H1 (cell line): ENCODE results near the gene ZBTB46. TPM values are rescaled to one million over a fixed set of nuclear protein-coding genes. Genes with fewer than 3 reads are reported as not detected.

ENCODE experiments used
- POLR2A ChIP-seq, 2 experiments: IDR thresholded peaks; 1 replicate in 1 of 2; 2 replicates in 1 of 2; pipeline ENCODE4 v1.6.1; 2011; ENCODE audit warnings: low read depth in 2 of 2, low read length in 2 of 2, mild to moderate bottlenecking in 2 of 2; ENCODE audit errors: control extremely low read depth in 1 of 2
- polyA plus RNA-seq, 7 experiments: library from polyadenylated mRNA; depleted of rRNA in 3 of 7; stranded (reverse) in 5 of 7; unstranded in 2 of 7; fragments of >200 nt in 5 of 7; fragments of 200-250 nt in 2 of 7; gene quantifications; 1 replicate in 5 of 7; 2 replicates in 1 of 7; 4 replicates in 1 of 7; pipeline versions ENCODE4 v1.2.1 to v1.2.3, GENCODE V29; 2011 to 2013; ENCODE audit warnings: missing spikeins in 2 of 7, mixed read lengths in 2 of 7
- total RNA-seq: library from RNA; stranded (reverse); fragmentation: NEBNext Ultra II Directional; extraction: Animal tissue kit (Norgen Biotek cat#: 25700); gene quantifications from 2 replicates; pipeline ENCODE4 v1.2.1, GENCODE V29; 2021

ZBTB46 gene
- total and polyA plus RNA-seq, 2 of the 8 experiments (the other 6 are each of a cell fraction or from before 2014, with no cell fraction given): 6.4 to 22.4 TPM

DNA sequence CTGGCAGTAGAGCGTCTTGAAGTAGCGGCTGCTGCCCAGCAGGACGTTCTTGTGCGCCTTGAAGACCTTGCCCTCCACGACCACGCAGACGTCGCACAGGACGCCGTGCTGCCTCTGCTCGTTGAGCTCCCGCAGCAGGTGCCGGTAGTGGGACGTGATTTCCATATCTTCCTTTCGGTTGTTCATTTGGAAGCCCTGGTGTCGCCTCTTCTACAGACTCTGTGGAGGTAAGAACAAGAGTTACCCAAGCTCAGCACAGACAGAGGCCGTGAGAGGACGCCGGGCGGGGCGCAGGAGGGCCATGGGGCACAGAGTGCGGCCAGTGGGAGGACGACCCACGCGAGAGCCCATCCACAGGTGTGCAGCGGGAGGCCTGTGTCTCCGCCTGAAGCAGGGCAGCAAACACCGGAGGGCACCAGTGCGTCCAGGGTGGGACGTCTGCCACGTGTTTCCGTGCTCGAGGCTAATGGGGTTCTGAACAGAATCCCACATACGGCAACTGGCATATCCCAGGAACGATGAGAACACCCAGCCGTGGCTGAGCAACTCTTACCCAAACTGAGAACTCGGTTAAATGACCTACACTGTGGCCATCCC, 40.4 kb downstream of the ZBTB46 start (continued):
- no peak for TF ChIP-seq POLR2A (IDR thresholded peaks at IDR 0.05; ENCODE audit: control extremely low read depth in 1 of 2, low read depth in 2 of 2, low read length in 2 of 2)
